Neural progenitor cell (in vitro differentiated cells): ENCODE results near the gene NRG3. TPM values are rescaled to one million over a fixed set of nuclear protein-coding genes. Genes with fewer than 3 reads are reported as not detected.

Experiments used
- DNase-seq: peaks from one replicate; pipeline ENCODE4 v3.0.0-alpha.2; 2016; ENCODE audit warnings: low spot score
- H2AFZ ChIP-seq: fragments of 200-600 bp; sonication (generic); replicated peaks from 2 replicates; pipeline ENCODE4 v1.6.1; 2016; ENCODE audit warnings: antibody characterized with exemption
- H3F3A ChIP-seq: fragments of 200-600 bp; sonication (generic); 2 replicates; pipeline ENCODE4 v1.6.1; 2016; ENCODE audit warnings: antibody characterized with exemption, low read depth
- H3K27ac ChIP-seq: fragments of 200-600 bp; sonication (generic); 2 replicates; pipeline ENCODE4 v1.5.1; 2016; ENCODE audit warnings: mild to moderate bottlenecking
- H3K27me3 ChIP-seq: fragments of 200-600 bp; sonication (generic); 2 replicates; pipeline ENCODE4 v1.6.1; 2016; ENCODE audit warnings: mild to moderate bottlenecking, moderate library complexity
- H3K36me3 ChIP-seq: fragments of 200-600 bp; sonication (generic); 2 replicates; pipeline ENCODE4 v1.5.1; 2016
- H3K4me1 ChIP-seq: fragments of 200-600 bp; sonication (generic); 2 replicates; pipeline ENCODE4 v1.6.1; 2016; ENCODE audit warnings: mixed run types
- H3K4me2 ChIP-seq: fragments of 200-600 bp; sonication (generic); 2 replicates; pipeline ENCODE4 v1.6.1; 2016
- H3K4me3 ChIP-seq: fragments of 200-600 bp; sonication (generic); 2 replicates; pipeline ENCODE4 v1.5.1; 2016
- H3K79me2 ChIP-seq: fragments of 200-600 bp; sonication (generic); 2 replicates; pipeline ENCODE4 v1.6.1; 2016; ENCODE audit warnings: low read depth
- H3K9ac ChIP-seq: fragments of 200-600 bp; sonication (generic); 2 replicates; pipeline ENCODE4 v1.6.1; 2016
- H3K9me3 ChIP-seq: fragments of 200-600 bp; sonication (generic); 2 replicates; pipeline ENCODE4 v1.5.1; 2016; ENCODE audit warnings: low read depth
- H4K20me1 ChIP-seq: fragments of 200-600 bp; sonication (generic); 2 replicates; pipeline ENCODE4 v1.6.1; 2016; ENCODE audit warnings: low read depth
- H3K27ac Mint-ChIP-seq: 3 replicates; pipeline ENCODE4 v1.8.0; 2021; ENCODE audit warnings: mixed read lengths
- H3K27me3 Mint-ChIP-seq: 2 replicates; pipeline ENCODE4 v1.8.0; 2022; ENCODE audit warnings: low read depth, mild to moderate bottlenecking, inconsistent platforms, moderate library complexity, mixed read lengths; ENCODE audit not compliant: insufficient read depth
- H3K36me3 Mint-ChIP-seq: 3 replicates; pipeline ENCODE4 v1.8.0; 2021; ENCODE audit warnings: mixed read lengths
- H3K4me1 Mint-ChIP-seq: 3 replicates; pipeline ENCODE4 v1.8.0; 2021; ENCODE audit warnings: mixed read lengths
- H3K4me3 Mint-ChIP-seq: 3 replicates; pipeline ENCODE4 v1.8.0; 2021; ENCODE audit warnings: mild to moderate bottlenecking, moderate library complexity, mixed read lengths
- H3K9me3 Mint-ChIP-seq: 3 replicates; pipeline ENCODE4 v1.8.0; 2020; ENCODE audit warnings: mixed read lengths
- CTCF ChIP-seq: fragments of 200-600 bp; sonication (generic); IDR thresholded peaks from 2 replicates; pipeline ENCODE4 v1.5.1; 2017; ENCODE audit warnings: antibody characterized with exemption, mild to moderate bottlenecking
- EZH2 ChIP-seq: fragments of 200-600 bp; sonication (generic); IDR thresholded peaks from 2 replicates; pipeline ENCODE4 v1.6.1; 2017; ENCODE audit warnings: antibody characterized with exemption, mild to moderate bottlenecking, moderate library complexity
- EZH2phosphoT487 ChIP-seq: fragments of 200-600 bp; sonication (generic); IDR thresholded peaks from 2 replicates; pipeline ENCODE4 v1.6.1; 2017; ENCODE audit warnings: antibody characterized with exemption
- total RNA-seq: library from RNA; depleted of rRNA; stranded (reverse); fragments of >200 nt; gene quantifications from 2 replicates; pipeline ENCODE4 v1.2.3, GENCODE V29; 2015; ENCODE audit warnings: low replicate concordance

NRG3 gene
- total RNA-seq, 1 donor from 2014 or later = 1.9 TPM

GRCh38 chr10:81943583-81943982 is 68.6 kb downstream of the NRG3 start:
- Histone ChIP-seq H3K4me2 (no peak overlapping the region), H3K4me1 (no peaks in the 10 kb centered on the region), H2AFZ (no peak overlapping the region), H3K9ac (no peak overlapping the region), H3K79me2 (no peaks in the 10 kb centered on the region), H3K36me3 (no peaks in the 10 kb centered on the region), H3F3A (no peaks in the 10 kb centered on the region), H3K9me3 (no peaks in the 10 kb centered on the region), H4K20me1 (no peaks in the 10 kb centered on the region), H3K27ac (no peak overlapping the region), H3K4me3 (no peak overlapping the region), H3K27me3 (no peaks in the 10 kb centered on the region)
- DNase-seq = no peak
- Mint-ChIP-seq H3K9me3 (peaks cover 1% of the 10 kb centered on the region), H3K36me3 (no peaks in the 10 kb centered on the region), H3K4me3 (no peak overlapping the region), H3K27me3 (peaks cover 1% of the 10 kb centered on the region), H3K4me1 (no peaks in the 10 kb centered on the region), H3K27ac (no peak overlapping the region)
- no peak for TF ChIP-seq EZH2phosphoT487
- no peak for TF ChIP-seq EZH2
- TF ChIP-seq CTCF = no peak

- Histone ChIP-seq H3K27ac (no peak overlapping the region), H3K9ac (no peak overlapping the region), H3K4me3 (no peak overlapping the region), H3F3A (no peaks in the 10 kb centered on the region), H3K9me3 (no peaks in the 10 kb centered on the region), H3K4me2 (no peak overlapping the region), H3K4me1 (no peaks in the 10 kb centered on the region), H2AFZ (no peak overlapping the region), H4K20me1 (no peaks in the 10 kb centered on the region), H3K79me2 (no peaks in the 10 kb centered on the region), H3K36me3 (no peaks in the 10 kb centered on the region), H3K27me3 (no peaks in the 10 kb centered on the region)
- Mint-ChIP-seq H3K4me1 (no peaks in the 10 kb centered on the region), H3K27ac (no peak overlapping the region), H3K36me3 (no peaks in the 10 kb centered on the region), H3K27me3 (no peaks in the 10 kb centered on the region), H3K4me3 (no peak overlapping the region), H3K9me3 (no peaks in the 10 kb centered on the region)
- DNase-seq = no peak
- no peak for TF ChIP-seq CTCF
- no peak for TF ChIP-seq EZH2
- no peak for TF ChIP-seq EZH2phosphoT487
Measured at GRCh38 chr10:81944609-81945008, 69.6 kb downstream of the NRG3 start.

- no peaks in the 10 kb centered on the region for H3F3A ChIP-seq
- Mint-ChIP-seq H3K36me3 (no peaks in the 10 kb centered on the region), H3K4me1 (no peaks in the 10 kb centered on the region), H3K9me3 (no peaks in the 10 kb centered on the region), H3K27ac (no peak overlapping the region), H3K27me3 (no peaks in the 10 kb centered on the region), H3K4me3 (no peak overlapping the region)
- no peak overlapping the region for H2AFZ ChIP-seq
- peak; percentile 9 for DNase-seq
- TF ChIP-seq EZH2phosphoT487 (no peak), EZH2 (no peak), CTCF (no peak)
- no peaks in the 10 kb centered on the region for H3K9me3 ChIP-seq
- no peaks in the 10 kb centered on the region for H3K4me1 ChIP-seq
- no peak overlapping the region for H3K4me3 ChIP-seq
- H3K27ac ChIP-seq = no peak overlapping the region
- H3K9ac ChIP-seq = no peak overlapping the region
- H4K20me1 ChIP-seq = no peaks in the 10 kb centered on the region
- no peaks in the 10 kb centered on the region for H3K79me2 ChIP-seq
- no peaks in the 10 kb centered on the region for H3K36me3 ChIP-seq
- no peak overlapping the region for H3K4me2 ChIP-seq
- H3K27me3 ChIP-seq = no peaks in the 10 kb centered on the region
Measured at GRCh38 chr10:81949283-81949682, 74.3 kb downstream of the NRG3 start.

GRCh38 chr10:81950358-81950757 is 75.4 kb downstream of the NRG3 start:
- no peak for DNase-seq
- H3K4me2 ChIP-seq = no peak overlapping the region
- Mint-ChIP-seq H3K36me3 (no peaks in the 10 kb centered on the region), H3K27me3 (no peaks in the 10 kb centered on the region), H3K4me1 (no peaks in the 10 kb centered on the region), H3K4me3 (no peak overlapping the region), H3K9me3 (no peaks in the 10 kb centered on the region), H3K27ac (no peak overlapping the region)
- H3K79me2 ChIP-seq = no peaks in the 10 kb centered on the region
- no peaks in the 10 kb centered on the region for H3K4me1 ChIP-seq
- no peaks in the 10 kb centered on the region for H3K9me3 ChIP-seq
- H2AFZ ChIP-seq = no peak overlapping the region
- H3K27me3 ChIP-seq = no peaks in the 10 kb centered on the region
- no peak overlapping the region for H3K9ac ChIP-seq
- H3F3A ChIP-seq = no peaks in the 10 kb centered on the region
- no peak overlapping the region for H3K4me3 ChIP-seq
- no peaks in the 10 kb centered on the region for H3K36me3 ChIP-seq
- TF ChIP-seq CTCF (no peak), EZH2phosphoT487 (no peak), EZH2 (no peak)
- H3K27ac ChIP-seq = no peak overlapping the region
- H4K20me1 ChIP-seq = no peaks in the 10 kb centered on the region
